Fibroblast of lung (primary cell): ENCODE data around the gene CD164. TPM values are rescaled to one million over a fixed set of nuclear protein-coding genes. Genes with fewer than 3 reads are reported as not detected.

Experiments used
- DNase-seq, 2 donors: peaks; one replicate each; pipeline versions ENCODE4 v3.0.0 to v3.0.0-alpha.2; 2010; ENCODE audit warnings: low read depth in 2 of 2
- H2AFZ ChIP-seq: 2 replicates; pipeline ENCODE4 v1.5.1; 2012; ENCODE audit warnings: low read length, control low read depth, inconsistent platforms
- H3K27ac ChIP-seq: 2 replicates; pipeline ENCODE4 v1.5.1; 2011; ENCODE audit warnings: low read length, control low read depth; ENCODE audit not compliant: insufficient read depth
- H3K27me3 ChIP-seq: 2 replicates; pipeline ENCODE4 v1.5.1; 2011; ENCODE audit warnings: mild to moderate bottlenecking, low read length; ENCODE audit not compliant: control insufficient read depth, insufficient read depth
- H3K36me3 ChIP-seq: 2 replicates; pipeline ENCODE4 v1.5.1; 2011; ENCODE audit warnings: low read length; ENCODE audit not compliant: control insufficient read depth, insufficient read depth
- H3K4me1 ChIP-seq: 2 replicates; pipeline ENCODE4 v1.5.1; 2011; ENCODE audit warnings: low read length; ENCODE audit not compliant: control insufficient read depth, insufficient read depth; ENCODE audit errors: extremely low read depth
- H3K4me2 ChIP-seq: 2 replicates; pipeline ENCODE4 v1.5.1; 2011; ENCODE audit warnings: low read length, control low read depth; ENCODE audit not compliant: insufficient read depth; ENCODE audit errors: extremely low read depth
- H3K4me3 ChIP-seq, 4 experiments: fragments of 200-600 bp in 1 of 4; sonication (generic) in 1 of 4; replicated peaks in 1 of 4; 2 replicates each; pipeline ENCODE4 v1.5.1; 2011 to 2016; ENCODE audit warnings: low read length in 4 of 4, low read depth in 3 of 4, mild to moderate bottlenecking in 3 of 4, control low read depth in 2 of 4, inconsistent platforms in 1 of 4, mixed read lengths in 1 of 4; ENCODE audit not compliant: insufficient read depth in 1 of 4; ENCODE audit errors: control extremely low read depth in 1 of 4
- H3K79me2 ChIP-seq: 2 replicates; pipeline ENCODE4 v1.5.1; 2012; ENCODE audit warnings: mild to moderate bottlenecking, low read length, inconsistent platforms; ENCODE audit not compliant: control insufficient read depth, insufficient read depth
- H3K9ac ChIP-seq: 2 replicates; pipeline ENCODE4 v1.5.1; 2011; ENCODE audit warnings: mild to moderate bottlenecking, low read length, control low read depth; ENCODE audit not compliant: insufficient read depth
- H3K9me3 ChIP-seq: 2 replicates; pipeline ENCODE4 v1.5.1; 2012; ENCODE audit warnings: low read depth, low read length; ENCODE audit not compliant: control insufficient read depth, insufficient read depth
- H4K20me1 ChIP-seq: 2 replicates; pipeline ENCODE4 v1.5.1; 2011; ENCODE audit warnings: low read length; ENCODE audit not compliant: control insufficient read depth, insufficient read depth; ENCODE audit errors: extremely low read depth
- CTCF ChIP-seq, 2 donors: IDR thresholded peaks in 1 of 2; conservative IDR thresholded peaks in 1 of 2; 1 replicate in 1 of 2; 2 replicates in 1 of 2; pipeline ENCODE4 v1.5.1; 2011 to 2012; ENCODE audit warnings: low read length in 2 of 2, control low read depth in 1 of 2, inconsistent platforms in 1 of 2, low read depth in 1 of 2, mild to moderate bottlenecking in 1 of 2
- EZH2 ChIP-seq: IDR thresholded peaks from 2 replicates; pipeline ENCODE4 v1.5.1; 2012; ENCODE audit warnings: low read length, control low read depth, mild to moderate bottlenecking; ENCODE audit errors: missing control alignments
- polyA plus RNA-seq, 2 donors: library from polyadenylated mRNA; depleted of rRNA in 1 of 2; stranded (reverse) in 1 of 2; unstranded in 1 of 2; fragments of >200 nt; gene quantifications; 2 replicates each; pipeline ENCODE4 v1.2.1, GENCODE V29; 2011 to 2012; ENCODE audit warnings: missing spikeins in 1 of 2
- total RNA-seq: library from RNA; depleted of rRNA; stranded (reverse); fragments of >200 nt; gene quantifications from 2 replicates; pipeline ENCODE4 v1.2.1, GENCODE V29; 2014

The CD164 gene
- total and polyA plus RNA-seq, 2 donors (not counting 1 experiment from before 2014, with no cell fraction given): 232 to 280 TPM

- peak overlapping the region; percentile 25 for H2AFZ ChIP-seq
- H3K79me2 ChIP-seq: peaks cover 34% of the 10 kb centered on the region
- peaks cover 2% of the 10 kb centered on the region for H4K20me1 ChIP-seq
- peak overlapping the region; percentile 84 to 95 (median 90) for H3K4me3 ChIP-seq
- DNase-seq: no peak
- H3K27ac ChIP-seq: peak overlapping the region; percentile 100
- no peaks in the 10 kb centered on the region for H3K9me3 ChIP-seq
- TF ChIP-seq CTCF (conservative IDR thresholded peaks at IDR 0.05 in 1 of 2, IDR thresholded peaks at IDR 0.05 in 1 of 2; ENCODE audit: low read depth in 1 of 2, low read length in 2 of 2) (no peak), EZH2 (no peak)
- no peaks in the 10 kb centered on the region for H3K27me3 ChIP-seq
- peak overlapping the region; percentile 99 for H3K9ac ChIP-seq
- peak overlapping the region; percentile 100 for H3K4me2 ChIP-seq
- H3K36me3 ChIP-seq: peaks cover 2% of the 10 kb centered on the region
- peaks cover 4% of the 10 kb centered on the region for H3K4me1 ChIP-seq
Measured at GRCh38 chr6:109383438-109383940, 1.2 kb upstream of the CD164 start.

- peak overlapping the region; percentile 100 for H3K4me2 ChIP-seq
- H3K4me3 ChIP-seq: peak overlapping the region; percentile 84 to 95 (median 90)
- H4K20me1 ChIP-seq: peaks cover 2% of the 10 kb centered on the region
- TF ChIP-seq EZH2 (no peak), CTCF (conservative IDR thresholded peaks at IDR 0.05 in 1 of 2, IDR thresholded peaks at IDR 0.05 in 1 of 2; ENCODE audit: low read depth in 1 of 2, low read length in 2 of 2) (peak; percentile 26 to 33)
- H3K79me2 ChIP-seq: peaks cover 41% of the 10 kb centered on the region
- peak overlapping the region; percentile 100 for H3K27ac ChIP-seq
- H3K9me3 ChIP-seq: no peaks in the 10 kb centered on the region
- peak; percentile 94 to 95 for DNase-seq
- H3K4me1 ChIP-seq: peaks cover 4% of the 10 kb centered on the region
- H3K27me3 ChIP-seq: no peaks in the 10 kb centered on the region
- peak overlapping the region; percentile 99 for H3K9ac ChIP-seq
- peak overlapping the region; percentile 100 for H2AFZ ChIP-seq
- H3K36me3 ChIP-seq: peaks cover 2% of the 10 kb centered on the region
Measured at GRCh38 chr6:109382576-109383437, 540 bp upstream of the CD164 start.

- TF ChIP-seq CTCF (conservative IDR thresholded peaks at IDR 0.05 in 1 of 2, IDR thresholded peaks at IDR 0.05 in 1 of 2; ENCODE audit: low read depth in 1 of 2, low read length in 2 of 2) (no peak), EZH2 (no peak)
- H3K9me3 ChIP-seq: no peaks in the 10 kb centered on the region
- H3K4me1 ChIP-seq: peaks cover 4% of the 10 kb centered on the region
- no peaks in the 10 kb centered on the region for H3K27me3 ChIP-seq
- H3K27ac ChIP-seq: peak overlapping the region; percentile 100
- peak overlapping the region; percentile 72 for H3K4me2 ChIP-seq
- H4K20me1 ChIP-seq: peaks cover 2% of the 10 kb centered on the region
- H3K9ac ChIP-seq: peak overlapping the region; percentile 99
- H3K36me3 ChIP-seq: peaks cover 7% of the 10 kb centered on the region
- peaks cover 53% of the 10 kb centered on the region for H3K79me2 ChIP-seq
- H2AFZ ChIP-seq: no peak overlapping the region
- peak overlapping the region; percentile 84 to 97 (median 94) for H3K4me3 ChIP-seq
- peak; percentile 28 to 39 for DNase-seq
Measured at GRCh38 chr6:109381061-109381746, 1.1 kb downstream of the CD164 start.
